ENCODE data around the gene MAP1LC3C. TPM values are rescaled to one million over a fixed set of nuclear protein-coding genes. Genes with fewer than 3 reads are reported as not detected.
"Not testable (repeated sequence)": the region's sequence is repeated elsewhere in the genome, so short reads cannot be mapped to it uniquely, and the experiment has no call there.

The MAP1LC3C gene
- total RNA-seq, 1 experiment from 2014 or later, result not detected

- DNase-seq (peak; percentile 54), ATAC-seq (no peak)
- Histone ChIP-seq H3K79me2 (ENCODE audit: low read length) (no peaks in the 10 kb centered on the region), H3K36me3 (ENCODE audit: low read depth, low read length) (no peaks in the 10 kb centered on the region), H3K9ac (ENCODE audit: low read length) (no peak overlapping the region), H4K20me1 (ENCODE audit: low read length) (no peaks in the 10 kb centered on the region), H3K9me2 (replicated peaks; ENCODE audit: low read length) (no peaks in the 10 kb centered on the region), H3K9me3 (ENCODE audit: low read length) (no peaks in the 10 kb centered on the region), H2AFZ (ENCODE audit: low read length) (no peak overlapping the region), H3K27me3 (ENCODE audit: low read length) (no peaks in the 10 kb centered on the region), H3K27ac (ENCODE audit: low read length) (no peak overlapping the region), H3K4me2 (ENCODE audit: low read length) (no peak overlapping the region), H3F3A (ENCODE audit: low read length, unreplicated experiment) (no peaks in the 10 kb centered on the region), H3K4me3 (ENCODE audit: low read length) (no peak overlapping the region), H3K4me1 (ENCODE audit: insufficient read depth, low read length) (peaks cover 35% of the 10 kb centered on the region)
- BruUV-seq (replicated peaks), result no TSS peak
- POLR2A ChIA-PET (ENCODE audit: unreplicated experiment), result no interaction called here
- intact Hi-C loops (cut with micrococcal nuclease), result no loop called here
- CTCF ChIA-PET, result no interaction called here
- no peak for TF ChIP-seq EZH2 (IDR thresholded peaks at IDR 0.05; ENCODE audit: low read length, unreplicated experiment)
- no peak for TF ChIP-seq EZH2phosphoT487 (IDR thresholded peaks at IDR 0.05; ENCODE audit: borderline replicate concordance, low read length)
- TF ChIP-seq CTCF (conservative IDR thresholded peaks at IDR 0.05; ENCODE audit: low read depth, low read length), result no peak
These were observed 4.7 kb downstream of the MAP1LC3C start for GRCh38 chr1:241994171-241994570.

GRCh38 chr1:241992734-241993133 is 6.2 kb downstream of the MAP1LC3C start:
- DNase-seq (peak; percentile 28), ATAC-seq (no peak)
- no peak overlapping the region for H2AFZ ChIP-seq (ENCODE audit: low read length)
- no TSS peak for BruUV-seq (replicated peaks)
- no peaks in the 10 kb centered on the region for H3K36me3 ChIP-seq (ENCODE audit: low read depth, low read length)
- no peak overlapping the region for H3K4me2 ChIP-seq (ENCODE audit: low read length)
- H3K27me3 ChIP-seq (ENCODE audit: low read length), result no peaks in the 10 kb centered on the region
- H3K4me3 ChIP-seq (ENCODE audit: low read length), result no peak overlapping the region
- ChIA-PET CTCF (interaction anchor here (0.6 kb wide), 2 partner anchors 211 to 456 kb away, joined by 4 to 6 read pairs; no protein-coding TSS in a partner anchor), POLR2A (ENCODE audit: unreplicated experiment) (no interaction called here)
- intact Hi-C loops (cut with micrococcal nuclease), result no loop called here
- H3K27ac ChIP-seq (ENCODE audit: low read length), result no peak overlapping the region
- TF ChIP-seq EZH2phosphoT487 (IDR thresholded peaks at IDR 0.05; ENCODE audit: borderline replicate concordance, low read length), result no peak
- no peak for TF ChIP-seq CTCF (conservative IDR thresholded peaks at IDR 0.05; ENCODE audit: low read depth, low read length)
- no peak for TF ChIP-seq EZH2 (IDR thresholded peaks at IDR 0.05; ENCODE audit: low read length, unreplicated experiment)
- no peaks in the 10 kb centered on the region for H3K9me2 ChIP-seq (replicated peaks; ENCODE audit: low read length)
- peaks cover 34% of the 10 kb centered on the region for H3K4me1 ChIP-seq (ENCODE audit: insufficient read depth, low read length)
- H3K79me2 ChIP-seq (ENCODE audit: low read length), result no peaks in the 10 kb centered on the region
- no peaks in the 10 kb centered on the region for H3F3A ChIP-seq (ENCODE audit: low read length, unreplicated experiment)
- H3K9me3 ChIP-seq (ENCODE audit: low read length), result no peaks in the 10 kb centered on the region
- H4K20me1 ChIP-seq (ENCODE audit: low read length), result no peaks in the 10 kb centered on the region
- H3K9ac ChIP-seq (ENCODE audit: low read length), result no peak overlapping the region

DNA sequence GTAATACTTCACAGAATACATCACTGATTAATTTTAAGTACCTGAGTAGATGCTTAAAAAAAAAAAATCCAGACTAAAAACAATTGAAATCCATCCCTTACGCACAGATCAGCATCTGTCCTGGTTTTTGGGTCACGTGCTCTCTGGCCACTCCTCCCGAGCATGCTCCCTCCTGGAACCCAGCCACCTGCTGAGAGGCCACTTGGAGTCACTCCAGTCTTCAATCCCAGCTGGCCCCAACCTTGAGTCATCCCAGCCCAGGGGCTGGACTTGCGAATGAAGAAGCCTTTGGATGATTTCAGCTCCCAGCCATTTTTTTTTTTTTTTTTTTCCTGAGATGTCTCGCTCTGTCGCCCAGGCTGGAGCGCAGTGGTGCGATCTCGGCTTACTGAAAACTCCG is 8.9 kb downstream of the MAP1LC3C start:
- BruUV-seq (replicated peaks), result no TSS peak
- no peak overlapping the region for H3K4me3 ChIP-seq (ENCODE audit: low read length)
- ATAC-seq (peak; percentile 52), DNase-seq (peak; percentile 97)
- H2AFZ ChIP-seq (ENCODE audit: low read length), result no peak overlapping the region
- peak overlapping the region; percentile 69; the same call in 1 of the 2 replicates for H3K4me2 ChIP-seq (ENCODE audit: low read length)
- ChIA-PET CTCF (interaction anchor here (0.6 kb wide), 2 partner anchors 210 to 505 kb away, joined by 3 to 6 read pairs; no protein-coding TSS in a partner anchor), POLR2A (ENCODE audit: unreplicated experiment) (interaction anchor here (0.6 kb wide), 1 partner anchor 13 kb away, joined by 3 read pairs; no protein-coding TSS in a partner anchor)
- no peaks in the 10 kb centered on the region for H3K27me3 ChIP-seq (ENCODE audit: low read length)
- intact Hi-C loops (cut with micrococcal nuclease), result no loop called here
- H4K20me1 ChIP-seq (ENCODE audit: low read length), result no peaks in the 10 kb centered on the region
- H3K9ac ChIP-seq (ENCODE audit: low read length), result no peak overlapping the region
- peak overlapping the region; percentile 86 for H3K27ac ChIP-seq (ENCODE audit: low read length)
- no peaks in the 10 kb centered on the region for H3K9me2 ChIP-seq (replicated peaks; ENCODE audit: low read length)
- TF ChIP-seq EZH2 (IDR thresholded peaks at IDR 0.05; ENCODE audit: low read length, unreplicated experiment), result no peak
- TF ChIP-seq EZH2phosphoT487 (IDR thresholded peaks at IDR 0.05; ENCODE audit: borderline replicate concordance, low read length), result no peak
- no peak for TF ChIP-seq CTCF (conservative IDR thresholded peaks at IDR 0.05; ENCODE audit: low read depth, low read length)
- no peaks in the 10 kb centered on the region for H3K79me2 ChIP-seq (ENCODE audit: low read length)
- H3K36me3 ChIP-seq (ENCODE audit: low read depth, low read length), result no peaks in the 10 kb centered on the region
- H3F3A ChIP-seq (ENCODE audit: low read length, unreplicated experiment), result no peaks in the 10 kb centered on the region
- H3K9me3 ChIP-seq (ENCODE audit: low read length), result no peaks in the 10 kb centered on the region
- peaks cover 28% of the 10 kb centered on the region for H3K4me1 ChIP-seq (ENCODE audit: insufficient read depth, low read length)

DNA sequence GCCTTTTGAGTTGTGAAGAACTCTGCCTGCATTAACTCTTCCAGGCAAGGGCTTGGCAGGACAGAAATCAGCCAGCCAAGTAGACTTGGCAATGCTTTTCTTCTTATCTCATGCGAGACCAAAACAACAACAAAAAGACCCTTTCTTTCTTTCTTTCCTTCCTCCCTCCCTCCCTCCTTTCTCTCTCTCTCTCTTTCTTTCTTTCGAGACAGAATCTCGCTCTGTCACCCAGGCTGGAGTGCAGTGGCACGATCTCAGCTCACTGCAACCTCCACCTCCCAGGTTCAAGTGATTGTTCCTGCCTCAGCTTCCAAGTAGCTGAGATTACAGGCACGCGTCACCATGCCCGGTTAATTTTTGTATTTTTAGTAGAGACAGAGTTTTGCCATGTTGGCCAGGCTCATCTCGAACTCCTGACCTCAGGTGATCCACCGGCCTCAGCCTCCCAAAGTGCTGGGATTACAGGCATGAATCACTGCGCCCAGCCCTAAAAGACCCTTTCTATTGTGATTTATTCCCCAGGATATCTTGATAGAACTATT is 10.4 kb downstream of the MAP1LC3C start:
- ATAC-seq; H2AFZ ChIP-seq (ENCODE audit: low read length); H3K79me2 ChIP-seq (ENCODE audit: low read length); H3K9me2 ChIP-seq (replicated peaks; ENCODE audit: low read length); H3K9me3 ChIP-seq (ENCODE audit: low read length); H3K4me3 ChIP-seq (ENCODE audit: low read length); H3K9ac ChIP-seq (ENCODE audit: low read length); CTCF ChIA-PET; POLR2A ChIA-PET (ENCODE audit: unreplicated experiment); H3K36me3 ChIP-seq (ENCODE audit: low read depth, low read length); H3K27me3 ChIP-seq (ENCODE audit: low read length); H3F3A ChIP-seq (ENCODE audit: low read length, unreplicated experiment); DNase-seq; H4K20me1 ChIP-seq (ENCODE audit: low read length); BruUV-seq (replicated peaks): not testable (repeated sequence)
- intact Hi-C loops (cut with micrococcal nuclease), result loop anchor here (5.0 kb wide), 3 partner anchors 141 to 456 kb away; partner anchors contain the start of genes EXO1 and KMO
- peaks cover 28% of the 10 kb centered on the region for H3K4me1 ChIP-seq (ENCODE audit: insufficient read depth, low read length)
- H3K4me2 ChIP-seq (ENCODE audit: low read length), result 0 out of 2 replicates have a peak overlapping the region, but pooled peaks have one; percentile 4
- H3K27ac ChIP-seq (ENCODE audit: low read length), result peak overlapping the region; percentile 86
